Endothelial cell of umbilical vein (primary cell): ENCODE measurements around the gene CACNA1E. TPM values are rescaled to one million over a fixed set of nuclear protein-coding genes. Genes with fewer than 3 reads are reported as not detected.

Source experiments
- BruUV-seq: library from RNA; stranded (reverse); fragments of 400-500 nt; replicated peaks from 2 replicates; lab custom pipeline; 2021; lab: Mats Ljungman, UMichigan
- CTCF ChIA-PET: fragments of 300-600, 350-600 bp; sonication (Branson Sonifier 250); formaldehyde crosslinking; loops from one replicate; lab custom pipeline; 2021; ENCODE audit warnings: antibody characterized with exemption, inconsistent platforms; lab: Charles Lee
- POLR2A ChIA-PET: fragments of 300-600, 350-600 bp; sonication (Branson Sonifier 250); formaldehyde crosslinking; loops from one replicate; lab custom pipeline; 2021; ENCODE audit warnings: antibody characterized with exemption, inconsistent platforms; lab: Charles Lee
- DNase-seq: peaks from one replicate; pipeline ENCODE4 v3.0.0-alpha.2; 2011; ENCODE audit warnings: low read depth, low spot score
- FAIRE-seq: peaks from 2 replicates; lab custom pipeline; 2011; peaks lifted over from hg19 to GRCh38; lab: Jason Lieb, UNC
- H2AFZ ChIP-seq: 2 replicates; pipeline ENCODE4 v1.6.0; 2012; ENCODE audit warnings: low read depth, low read length, control low read depth, inconsistent platforms
- H3K27ac ChIP-seq: 2 replicates; pipeline ENCODE4 v1.5.1; 2011; ENCODE audit warnings: low read depth, mild to moderate bottlenecking, control low read depth, low read length, moderate library complexity; ENCODE audit not compliant: insufficient read depth
- H3K27me3 ChIP-seq, 2 experiments: 2 replicates each; pipeline versions ENCODE4 v1.6.0 to v1.6.1; 2011; ENCODE audit warnings: low read length in 2 of 2, mixed read lengths in 1 of 2; ENCODE audit not compliant: control insufficient read depth in 2 of 2, insufficient read depth in 2 of 2
- H3K36me3 ChIP-seq, 2 experiments: 2 replicates in 1 of 2; 3 replicates in 1 of 2; pipeline ENCODE4 v1.5.1; 2011; ENCODE audit warnings: low read length in 2 of 2, mild to moderate bottlenecking in 1 of 2, moderate library complexity in 1 of 2; ENCODE audit not compliant: control insufficient read depth in 2 of 2, insufficient read depth in 2 of 2; ENCODE audit errors: extremely low read depth in 1 of 2
- H3K4me1 ChIP-seq: 3 replicates; pipeline ENCODE4 v1.5.1; 2011; ENCODE audit warnings: mild to moderate bottlenecking, low read length; ENCODE audit not compliant: control insufficient read depth, insufficient read depth; ENCODE audit errors: extremely low read depth
- H3K4me2 ChIP-seq: 2 replicates; pipeline ENCODE4 v1.6.1; 2011; ENCODE audit warnings: low read length, control low read depth, mixed read lengths; ENCODE audit not compliant: insufficient read depth
- H3K4me3 ChIP-seq, 3 experiments: fragments of 200-600 bp in 1 of 3; sonication (generic), shearing (Covaris generic) in 1 of 3; replicated peaks in 1 of 3; 2 replicates each; pipeline ENCODE4 v1.5.1; 2011 to 2016; ENCODE audit warnings: control low read depth in 3 of 3, low read length in 3 of 3, mild to moderate bottlenecking in 2 of 3, inconsistent platforms in 1 of 3, low read depth in 1 of 3, moderate library complexity in 1 of 3; ENCODE audit not compliant: insufficient read depth in 1 of 3
- H3K79me2 ChIP-seq: 2 replicates; pipeline ENCODE4 v1.6.0; 2012; ENCODE audit warnings: low read length, inconsistent platforms; ENCODE audit not compliant: control insufficient read depth, insufficient read depth
- H3K9ac ChIP-seq: replicated peaks from 2 replicates; pipeline ENCODE3; 2011; ENCODE audit warnings: low read length, control low read depth; ENCODE audit not compliant: insufficient read depth; ENCODE audit errors: extremely low read depth
- H3K9me1 ChIP-seq: replicated peaks from 3 replicates; pipeline ENCODE4 v1.6.0; 2011; ENCODE audit warnings: mild to moderate bottlenecking, low read length; ENCODE audit not compliant: control insufficient read depth, insufficient read depth; ENCODE audit errors: extremely low read depth
- H3K9me3 ChIP-seq: replicated peaks from 2 replicates; pipeline ENCODE4 v1.5.1; 2012; ENCODE audit warnings: low read length, inconsistent platforms; ENCODE audit not compliant: control insufficient read depth, insufficient read depth
- H4K20me1 ChIP-seq: replicated peaks from 2 replicates; pipeline ENCODE3; 2011; ENCODE audit warnings: mild to moderate bottlenecking, low read length; ENCODE audit not compliant: control insufficient read depth, insufficient read depth; ENCODE audit errors: extremely low read depth
- CTCF ChIP-seq, 2 donors: IDR thresholded peaks; 1 replicate in 1 of 2; 2 replicates in 1 of 2; pipeline ENCODE4 v1.5.1; 2011; ENCODE audit warnings: low read length in 2 of 2, mild to moderate bottlenecking in 2 of 2, moderate library complexity in 2 of 2, control low read depth in 1 of 2, inconsistent platforms in 1 of 2, low read depth in 1 of 2; ENCODE audit not compliant: insufficient read depth in 1 of 2; ENCODE audit errors: extremely low read depth in 1 of 2
- EZH2 ChIP-seq: IDR thresholded peaks from 2 replicates; pipeline ENCODE4 v1.6.1; 2012; ENCODE audit warnings: borderline replicate concordance, low read depth, mild to moderate bottlenecking, moderate library complexity, low read length, inconsistent platforms; ENCODE audit not compliant: severe bottlenecking
- FOS ChIP-seq: IDR thresholded peaks from 2 replicates; pipeline ENCODE4 v1.6.1; 2011; ENCODE audit warnings: mild to moderate bottlenecking, low read length, moderate library complexity, borderline replicate concordance; ENCODE audit not compliant: insufficient read depth
- GATA2 ChIP-seq: IDR thresholded peaks from 2 replicates; pipeline ENCODE4 v1.7.0; 2011; ENCODE audit warnings: low read depth, mild to moderate bottlenecking, moderate library complexity, mixed read lengths, low read length; ENCODE audit not compliant: insufficient read length, insufficient read depth
- JUN ChIP-seq: IDR thresholded peaks from 2 replicates; pipeline ENCODE4 v1.6.1; 2011; ENCODE audit warnings: borderline replicate concordance, low read depth; ENCODE audit not compliant: insufficient read length, insufficient read depth
- MAX ChIP-seq: IDR thresholded peaks from 2 replicates; pipeline ENCODE4 v1.6.1; 2011; ENCODE audit not compliant: insufficient read depth, insufficient read length
- MYC ChIP-seq: IDR thresholded peaks from one replicate; pipeline ENCODE4 v1.6.1; 2011; ENCODE audit warnings: mild to moderate bottlenecking, low read depth, low read length
- POLR2A ChIP-seq: IDR thresholded peaks from 2 replicates; pipeline ENCODE4 v1.6.1; 2012; ENCODE audit warnings: low read depth, mild to moderate bottlenecking, control low read depth, low read length
- POLR2AphosphoS5 ChIP-seq: IDR thresholded peaks from 2 replicates; pipeline ENCODE4 v1.6.1; 2012; ENCODE audit warnings: low read depth, mild to moderate bottlenecking, control low read depth, low read length, moderate library complexity; ENCODE audit not compliant: insufficient read depth
- dilution Hi-C: fragments of 300-500 bp; cut with MboI; formaldehyde crosslinking; loops from one replicate; pipeline ENCODE4 v1.15.0; 2019; ENCODE audit warnings: low sequenced_read_pairs; ENCODE audit not compliant: extremely low pct_ligation_motif_present
- intact Hi-C: fragments of 100-400 bp; cut with micrococcal nuclease; formaldehyde crosslinking; loops from one replicate; pipeline ENCODE4 v1.10.0; 2022
- polyA plus RNA-seq, 4 experiments: library from polyadenylated mRNA; depleted of rRNA in 3 of 4; stranded (reverse) in 3 of 4; unstranded in 1 of 4; fragments of >200 nt; gene quantifications; 2 replicates each; pipeline versions ENCODE4 v1.2.1 to v1.2.3, GENCODE V29; 2011 to 2012; ENCODE audit warnings: missing spikeins in 1 of 4
- total RNA-seq: library from RNA; stranded (reverse); gene quantifications from 2 replicates; pipeline ENCODE4 v1.2.3, GENCODE V29; 2021

Gene CACNA1E
- total and polyA plus RNA-seq, 2 donors (not counting 3 experiments of a cell fraction or from before 2014, with no cell fraction given) = not detected

GRCh38 chr1:181587870-181588438, 104.6 kb downstream of the CACNA1E start:
- POLR2A ChIA-PET = no interaction called here
- DNase-seq (no peak), FAIRE-seq (no peak)
- CTCF ChIA-PET = no interaction called here
- dilution Hi-C loops = no loop called here
- intact Hi-C loops = no loop called here
- H3K9me3 ChIP-seq = no peaks in the 10 kb centered on the region
- no peaks in the 10 kb centered on the region for H3K27me3 ChIP-seq
- no peaks in the 10 kb centered on the region for H3K9me1 ChIP-seq
- no peaks in the 10 kb centered on the region for H4K20me1 ChIP-seq
- TF ChIP-seq MYC = no peak
- no peak for TF ChIP-seq EZH2
- no peak for TF ChIP-seq MAX
- TF ChIP-seq GATA2 = no peak
- no peak for TF ChIP-seq POLR2A
- no peak for TF ChIP-seq POLR2AphosphoS5
- no peak for TF ChIP-seq FOS
- no peak for TF ChIP-seq CTCF (IDR thresholded peaks at IDR 0.05; ENCODE audit: extremely low read depth in 1 of 2, insufficient read depth in 1 of 2, low read depth in 1 of 2, low read length in 2 of 2)
- TF ChIP-seq JUN = no peak
- no peak overlapping the region for H3K27ac ChIP-seq
- H3K9ac ChIP-seq = no peak overlapping the region
- H3K4me3 ChIP-seq = no peak overlapping the region
- no peak overlapping the region for H2AFZ ChIP-seq
- H3K4me1 ChIP-seq = no peaks in the 10 kb centered on the region
- H3K4me2 ChIP-seq = no peak overlapping the region
- no peaks in the 10 kb centered on the region for H3K36me3 ChIP-seq
- H3K79me2 ChIP-seq = no peaks in the 10 kb centered on the region
- BruUV-seq = no TSS peak
